ENCODE measurements around the gene LIF.

GRCh38 chr22:30211124-30211820 is 35.3 kb downstream of the LIF start:
- TF ChIP-seq CTCF (IDR thresholded peaks at IDR 0.05) (no peak), POLR2AphosphoS5 (IDR thresholded peaks at IDR 0.05) (no peak), POLR2A (IDR thresholded peaks at IDR 0.05) (no peak)

All from stomach (tissue), 4 donors.